HG02623 (cell line): Measurements from ENCODE around the gene EXOC4.

Experiments used
- ATAC-seq: cut with Tn5 transposase; IDR thresholded peaks from one replicate; pipeline ENCODE4 v1.9.1; 2021; ENCODE audit warnings: moderate library complexity; ENCODE audit not compliant: unreplicated experiment

Gene EXOC4

GRCh38 chr7:134009314-134010110, 756.6 kb downstream of the EXOC4 start:
- ATAC-seq = no peak

- no peak for ATAC-seq
Observed at GRCh38 chr7:134013249-134013648, 760.4 kb downstream of the EXOC4 start.

- no peak for ATAC-seq
Observed at GRCh38 chr7:134014935-134015334, 762.1 kb downstream of the EXOC4 start.

- no peak for ATAC-seq
Observed at GRCh38 chr7:134016223-134016941, 763.5 kb downstream of the EXOC4 start.

- ATAC-seq = no peak
Observed at GRCh38 chr7:134016942-134017303, 764.0 kb downstream of the EXOC4 start.

- ATAC-seq = no peak
Observed at GRCh38 chr7:134018306-134018705, 765.4 kb downstream of the EXOC4 start.

- ATAC-seq = no peak
Observed at GRCh38 chr7:134019251-134019650, 766.4 kb downstream of the EXOC4 start.

GRCh38 chr7:134021836-134022235, 769.0 kb downstream of the EXOC4 start:
- ATAC-seq = no peak

- ATAC-seq = no peak
Observed at GRCh38 chr7:134022286-134022911, 769.5 kb downstream of the EXOC4 start.

GRCh38 chr7:134024739-134025138, 771.9 kb downstream of the EXOC4 start:
- ATAC-seq = no peak

GRCh38 chr7:134028853-134029252, 776.0 kb downstream of the EXOC4 start:
- no peak for ATAC-seq

- no peak for ATAC-seq
Observed at GRCh38 chr7:134029743-134030142, 776.9 kb downstream of the EXOC4 start.

- ATAC-seq = no peak
Observed at GRCh38 chr7:134030460-134030865, 777.6 kb downstream of the EXOC4 start.

GRCh38 chr7:134031835-134032617, 779.1 kb downstream of the EXOC4 start:
- no peak for ATAC-seq

- ATAC-seq = no peak
Observed at GRCh38 chr7:134034652-134035051, 781.8 kb downstream of the EXOC4 start.

GRCh38 chr7:134037991-134038390, 785.1 kb downstream of the EXOC4 start:
- no peak for ATAC-seq

- no peak for ATAC-seq
Observed at GRCh38 chr7:134040988-134041387, 788.1 kb downstream of the EXOC4 start.

- no peak for ATAC-seq
Observed at GRCh38 chr7:134041477-134041876, 788.6 kb downstream of the EXOC4 start.

- ATAC-seq = no peak
Observed at GRCh38 chr7:134042307-134042706, 789.4 kb downstream of the EXOC4 start.

- no peak for ATAC-seq
Observed at GRCh38 chr7:134044682-134045081, 791.8 kb downstream of the EXOC4 start.

GRCh38 chr7:134045716-134046115, 792.8 kb downstream of the EXOC4 start:
- no peak for ATAC-seq
